ENCODE data around the gene GPR78.
A peak's percentile ranks its signal among the peaks of the same experiment; 100 is the strongest.

Gene GPR78

GRCh38 chr4:8600266-8600665 is 20.1 kb downstream of the GPR78 start:
- DNase-seq (ENCODE audit: low spot score), result no peak

- no peak for DNase-seq (ENCODE audit: low spot score)
Measured at GRCh38 chr4:8600686-8601085, 20.5 kb downstream of the GPR78 start.

- no peak for DNase-seq (ENCODE audit: low spot score)
Measured at GRCh38 chr4:8601086-8601485, 20.9 kb downstream of the GPR78 start.

- DNase-seq (ENCODE audit: low spot score), result no peak
Measured at GRCh38 chr4:8601556-8601955, 21.4 kb downstream of the GPR78 start.

- no peak for DNase-seq (ENCODE audit: low spot score)
Measured at GRCh38 chr4:8602686-8603430, 22.7 kb downstream of the GPR78 start.

GRCh38 chr4:8603931-8604330 is 23.7 kb downstream of the GPR78 start:
- no peak for DNase-seq (ENCODE audit: low spot score)

DNA sequence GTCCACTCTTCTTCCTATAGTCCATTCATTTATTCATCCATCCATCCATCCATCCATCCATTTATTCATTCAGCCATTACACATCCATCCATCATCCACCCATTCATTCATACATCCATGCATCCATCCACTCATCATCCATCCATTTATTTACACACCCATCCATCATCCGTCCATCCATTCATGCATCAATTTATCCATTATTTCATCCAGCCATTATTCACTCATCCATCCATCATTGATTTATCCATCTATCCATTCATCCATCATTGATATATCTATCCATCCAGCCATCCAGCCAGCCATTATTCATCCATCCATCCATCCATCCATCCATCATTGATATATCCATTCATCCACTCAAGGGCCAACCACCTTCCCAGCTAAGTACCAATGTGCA is 25.1 kb downstream of the GPR78 start:
- DNase-seq (ENCODE audit: low spot score), result no peak

DNA sequence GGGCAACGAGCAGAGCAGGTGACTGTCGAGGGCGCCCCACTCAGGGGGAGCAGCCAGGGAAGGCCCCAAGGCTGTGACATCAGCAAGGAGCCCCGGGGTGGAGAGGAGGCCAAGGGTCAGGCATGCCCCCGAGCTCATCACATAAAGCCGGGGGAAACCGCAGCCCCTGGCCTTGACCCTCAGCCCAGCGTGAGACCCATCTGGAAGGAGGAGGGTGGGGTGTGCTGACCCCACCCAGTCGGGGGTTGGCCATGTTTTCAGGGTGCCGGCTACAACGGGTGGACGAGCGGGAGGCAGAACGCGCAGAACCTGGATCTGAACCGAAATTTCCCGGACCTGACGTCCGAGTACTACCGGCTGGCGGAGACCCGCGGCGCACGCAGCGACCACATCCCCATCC is 26.3 kb downstream of the GPR78 start:
- DNase-seq (ENCODE audit: low spot score), result no peak

DNA sequence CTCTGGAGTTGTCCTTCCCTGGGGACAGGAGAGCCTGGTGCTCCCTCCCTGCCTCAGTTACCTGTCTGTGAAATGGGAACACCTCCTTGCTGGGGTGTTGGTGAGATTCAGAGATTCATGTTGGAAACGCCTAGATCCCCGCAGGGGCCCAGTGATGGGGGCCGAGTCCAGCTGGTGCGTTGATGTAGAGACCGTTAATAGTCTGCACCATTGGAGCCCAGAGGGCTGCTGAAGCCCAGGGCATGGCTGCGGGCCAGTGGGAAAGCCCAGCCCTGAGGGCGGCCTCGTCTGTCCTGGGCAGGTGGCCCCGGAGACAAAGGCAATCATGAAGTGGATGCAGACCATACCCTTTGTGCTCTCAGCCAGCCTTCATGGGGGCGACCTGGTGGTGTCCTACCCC is 26.8 kb downstream of the GPR78 start:
- no peak for DNase-seq (ENCODE audit: low spot score)

DNA sequence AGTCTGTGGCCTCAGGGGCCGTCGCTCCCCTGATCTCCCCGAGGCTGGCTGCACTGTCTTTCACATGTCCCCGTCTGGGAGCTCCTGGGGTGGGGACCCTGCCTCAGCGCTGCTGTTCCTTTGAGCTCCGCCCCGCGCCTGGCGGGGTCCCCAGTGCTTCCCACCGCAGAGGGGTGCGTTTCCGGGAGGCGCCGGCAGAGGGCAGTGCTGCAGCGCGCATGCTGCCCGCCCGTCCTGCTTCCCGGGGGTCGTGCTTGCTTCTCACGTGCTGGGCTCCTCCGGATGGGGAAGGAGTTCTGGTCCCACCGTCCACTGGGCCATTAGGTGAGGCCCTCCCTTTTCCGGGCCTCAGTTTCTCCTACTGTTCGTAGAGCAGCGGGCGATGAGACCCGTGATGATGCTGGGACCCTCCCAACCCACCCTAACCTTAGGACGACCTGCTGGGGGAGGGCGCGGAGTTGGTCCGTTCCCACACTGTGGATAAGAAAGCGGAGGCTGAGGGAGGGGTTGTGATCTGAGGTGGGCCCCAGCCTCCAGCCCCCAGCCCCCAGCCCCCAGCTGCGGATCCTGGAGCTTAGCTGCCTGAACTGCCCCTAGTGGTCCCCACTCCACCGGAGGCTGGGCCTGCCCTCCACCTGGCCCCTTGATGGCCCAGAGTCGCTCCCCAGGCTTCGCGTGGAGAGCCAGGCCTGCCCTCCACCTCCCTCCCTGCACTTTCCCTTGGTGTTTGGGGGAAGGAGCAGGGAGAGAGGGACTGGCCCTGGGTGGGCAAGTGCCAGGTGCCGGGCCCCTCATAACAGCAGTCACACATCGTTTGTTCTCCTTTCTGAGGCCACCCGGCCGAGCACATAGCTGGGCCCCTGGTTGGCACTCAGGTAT is 27.6 kb downstream of the GPR78 start:
- DNase-seq (ENCODE audit: low spot score), result peak; percentile 83

GRCh38 chr4:8608714-8609391 is 28.7 kb downstream of the GPR78 start:
- no peak for DNase-seq (ENCODE audit: low spot score)

- DNase-seq (ENCODE audit: low spot score), result no peak
Measured at GRCh38 chr4:8609406-8609805, 29.2 kb downstream of the GPR78 start.

GRCh38 chr4:8609824-8610350 is 29.7 kb downstream of the GPR78 start:
- DNase-seq (ENCODE audit: low spot score), result no peak

GRCh38 chr4:8610858-8611616 is 30.8 kb downstream of the GPR78 start:
- DNase-seq (ENCODE audit: low spot score), result no peak

DNA sequence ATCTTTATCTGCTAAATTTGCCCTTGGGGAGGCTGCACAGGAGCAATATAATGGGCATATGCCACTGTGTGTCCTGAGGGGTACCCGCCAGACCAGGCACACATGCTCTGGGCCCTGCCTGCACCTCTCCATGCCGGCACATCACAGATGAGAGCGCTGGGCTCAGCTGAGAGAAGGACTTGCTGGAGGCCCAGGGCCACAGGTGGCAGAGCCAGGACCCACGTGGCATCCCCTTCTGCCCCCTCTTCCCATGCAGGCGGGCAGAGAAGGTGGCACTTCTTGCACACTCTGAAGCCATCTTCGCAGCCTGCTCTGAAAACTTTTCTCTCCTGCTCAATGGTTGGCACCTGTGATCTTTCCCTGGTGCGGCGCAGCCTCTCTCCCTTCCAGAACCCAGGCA is 32.5 kb downstream of the GPR78 start:
- DNase-seq (ENCODE audit: low spot score), result no peak

GRCh38 chr4:8613421-8614364 is 33.5 kb downstream of the GPR78 start:
- DNase-seq (ENCODE audit: low spot score), result no peak

DNA sequence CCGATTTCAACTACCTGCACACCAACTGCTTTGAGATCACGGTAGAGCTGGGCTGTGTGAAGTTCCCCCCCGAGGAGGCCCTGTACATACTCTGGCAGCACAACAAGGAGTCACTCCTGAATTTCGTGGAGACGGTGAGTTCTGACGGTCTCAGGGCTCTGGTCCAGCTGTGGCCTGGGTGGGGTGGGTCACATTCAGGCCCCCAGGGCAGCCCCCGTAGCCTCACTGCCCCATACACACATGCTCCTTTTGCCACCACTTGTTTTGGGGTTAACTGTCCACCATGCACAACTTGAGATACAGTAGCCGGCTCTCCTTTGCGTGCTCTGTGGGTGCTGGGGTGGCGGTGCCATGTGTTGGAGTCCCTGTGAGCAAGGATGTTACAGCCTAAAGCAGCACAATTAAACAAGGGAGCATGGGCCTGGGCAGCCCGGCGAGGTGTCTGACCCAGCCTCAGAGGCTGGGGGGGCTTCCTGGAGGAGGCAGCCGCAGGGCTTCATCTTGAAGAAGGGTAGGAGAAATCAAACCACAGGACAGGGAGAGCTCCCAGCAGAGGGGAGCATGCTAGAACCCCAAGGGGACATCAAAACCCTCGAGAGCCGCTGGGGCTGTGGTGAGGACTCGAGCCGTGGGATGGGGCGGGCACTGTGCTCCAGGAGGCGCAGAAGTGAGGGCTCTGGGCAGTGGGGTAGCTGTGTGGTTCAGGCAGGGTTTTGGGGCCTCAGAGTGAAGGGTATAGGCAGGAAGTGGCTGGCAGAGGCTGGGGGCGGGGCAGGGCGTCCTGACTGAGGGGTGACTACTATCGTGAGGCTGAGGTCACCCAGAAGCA is 34.4 kb downstream of the GPR78 start:
- DNase-seq (ENCODE audit: low spot score), result no peak

- DNase-seq (ENCODE audit: low spot score), result no peak
Measured at GRCh38 chr4:8615366-8615765, 35.2 kb downstream of the GPR78 start.

DNA sequence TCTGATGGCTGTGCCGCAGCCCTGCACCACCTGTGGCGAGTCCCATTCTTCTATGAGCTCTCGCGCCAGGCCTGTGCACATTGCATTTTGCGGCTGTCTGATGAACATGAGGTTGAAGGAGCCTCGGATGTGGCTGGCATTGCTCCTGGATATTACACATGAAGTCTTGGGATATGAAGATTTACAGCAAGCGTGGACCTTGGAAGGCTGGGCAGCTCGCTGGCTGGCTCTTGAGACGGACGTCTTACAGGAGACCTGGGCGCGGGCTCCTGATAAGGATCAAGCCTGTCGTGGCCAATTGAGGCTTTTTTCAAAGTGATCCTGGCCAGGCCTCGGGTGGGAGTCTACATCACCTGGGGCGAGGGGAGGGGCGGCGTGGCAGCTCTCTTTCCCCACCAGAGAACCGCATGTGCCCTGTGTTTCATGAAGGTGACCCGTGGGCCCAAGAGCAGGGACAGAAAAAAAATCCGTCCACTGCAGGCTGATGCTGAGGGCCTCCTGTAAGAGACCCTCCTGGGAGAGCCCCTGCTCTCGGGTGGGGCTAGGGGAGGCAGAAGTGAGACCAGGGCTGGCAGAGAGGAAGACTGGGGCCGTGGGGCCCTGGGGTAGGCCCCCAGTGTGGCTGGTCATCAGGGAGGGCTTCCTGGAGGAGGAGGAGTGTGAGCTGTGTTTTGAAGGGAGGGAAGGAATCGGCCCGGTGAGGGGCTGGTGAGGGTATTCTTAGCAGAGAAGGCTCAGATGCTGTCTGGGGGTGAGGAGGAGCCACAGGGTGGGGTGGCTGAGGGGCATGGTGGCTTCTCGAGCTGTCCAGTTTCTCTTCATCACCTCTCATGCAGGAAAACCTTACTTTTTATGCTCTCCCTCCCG is 36.0 kb downstream of the GPR78 start:
- no peak for DNase-seq (ENCODE audit: low spot score)

Data from GM03348 (cell line).